Measurements from ENCODE around the gene SYNE2. TPM values are rescaled to one million over a fixed set of nuclear protein-coding genes. Genes with fewer than 3 reads are reported as not detected.
A peak's percentile ranks its signal among the peaks of the same experiment; 100 is the strongest.

SYNE2 gene
- polyA plus RNA-seq, 2 donors, result 48.5 to 76.2 TPM

- Histone ChIP-seq H3K4me1 (ENCODE audit: control insufficient read depth in 2 of 2, insufficient read depth in 2 of 2, low read length in 1 of 2) (no peaks in the 10 kb centered on the region), H3K27ac (ENCODE audit: low read depth in 2 of 2, low read length in 1 of 2) (no peak overlapping the region), H3K9me3 (ENCODE audit: control insufficient read depth in 2 of 2, insufficient read depth in 1 of 2, low read depth in 1 of 2, low read length in 1 of 2) (no peaks in the 10 kb centered on the region), H3K4me3 (ENCODE audit: low read depth in 1 of 2, low read length in 2 of 2) (no peak overlapping the region), H3K27me3 (ENCODE audit: control insufficient read depth in 1 of 2, insufficient read depth in 2 of 2, low read length in 2 of 2) (no peaks in the 10 kb centered on the region), H3K36me3 (ENCODE audit: control insufficient read depth in 2 of 2, insufficient read depth in 2 of 2, low read length in 1 of 2) (peaks cover 0 to 2% of the 10 kb centered on the region in 2 donors)
- 85 to 88% methylated on average over 2 of the region's 2 CpGs for WGBS, 2 donors
Observed at GRCh38 chr14:63964113-63964512, 111.3 kb downstream of the SYNE2 start.

GRCh38 chr14:63966407-63966806 is 113.6 kb downstream of the SYNE2 start:
- H3K4me3 ChIP-seq (ENCODE audit: low read depth in 1 of 2, low read length in 2 of 2), result no peak overlapping the region
- H3K4me1 ChIP-seq (ENCODE audit: control insufficient read depth in 2 of 2, insufficient read depth in 2 of 2, low read length in 1 of 2), result no peaks in the 10 kb centered on the region
- no peak overlapping the region for H3K27ac ChIP-seq (ENCODE audit: low read depth in 2 of 2, low read length in 1 of 2)
- H3K36me3 ChIP-seq (ENCODE audit: control insufficient read depth in 2 of 2, insufficient read depth in 2 of 2, low read length in 1 of 2), result peaks cover 0 to 2% of the 10 kb centered on the region in 2 donors
- WGBS, 2 donors, result 89 to 94% methylated on average over 5 of the region's 5 CpGs
- H3K27me3 ChIP-seq (ENCODE audit: control insufficient read depth in 1 of 2, insufficient read depth in 2 of 2, low read length in 2 of 2), result no peaks in the 10 kb centered on the region
- H3K9me3 ChIP-seq (ENCODE audit: control insufficient read depth in 2 of 2, insufficient read depth in 1 of 2, low read depth in 1 of 2, low read length in 1 of 2), result no peaks in the 10 kb centered on the region

- no peak overlapping the region for H3K27ac ChIP-seq (ENCODE audit: low read depth in 2 of 2, low read length in 1 of 2)
- no peaks in the 10 kb centered on the region for H3K4me1 ChIP-seq (ENCODE audit: control insufficient read depth in 2 of 2, insufficient read depth in 2 of 2, low read length in 1 of 2)
- WGBS, 2 donors, result 63 to 79% methylated on average over 3 of the region's 3 CpGs
- H3K27me3 ChIP-seq (ENCODE audit: control insufficient read depth in 1 of 2, insufficient read depth in 2 of 2, low read length in 2 of 2), result no peaks in the 10 kb centered on the region
- H3K9me3 ChIP-seq (ENCODE audit: control insufficient read depth in 2 of 2, insufficient read depth in 1 of 2, low read depth in 1 of 2, low read length in 1 of 2), result no peaks in the 10 kb centered on the region
- peaks cover 0 to 4% of the 10 kb centered on the region in 2 donors for H3K36me3 ChIP-seq (ENCODE audit: control insufficient read depth in 2 of 2, insufficient read depth in 2 of 2, low read length in 1 of 2)
- no peak overlapping the region for H3K4me3 ChIP-seq (ENCODE audit: low read depth in 1 of 2, low read length in 2 of 2)
Observed at GRCh38 chr14:63972323-63972932, 119.6 kb downstream of the SYNE2 start.

- Histone ChIP-seq H3K4me3 (ENCODE audit: low read depth in 1 of 2, low read length in 2 of 2) (no peak overlapping the region), H3K9me3 (ENCODE audit: control insufficient read depth in 2 of 2, insufficient read depth in 1 of 2, low read depth in 1 of 2, low read length in 1 of 2) (no peaks in the 10 kb centered on the region), H3K36me3 (ENCODE audit: control insufficient read depth in 2 of 2, insufficient read depth in 2 of 2, low read length in 1 of 2) (peaks cover 0 to 2% of the 10 kb centered on the region in 2 donors), H3K27me3 (ENCODE audit: control insufficient read depth in 1 of 2, insufficient read depth in 2 of 2, low read length in 2 of 2) (no peaks in the 10 kb centered on the region), H3K27ac (ENCODE audit: low read depth in 2 of 2, low read length in 1 of 2) (no peak overlapping the region), H3K4me1 (ENCODE audit: control insufficient read depth in 2 of 2, insufficient read depth in 2 of 2, low read length in 1 of 2) (no peaks in the 10 kb centered on the region)
- 90 to 96% methylated on average over 5 of the region's 5 CpGs for WGBS, 2 donors
Observed at GRCh38 chr14:63974176-63974575, 121.4 kb downstream of the SYNE2 start.

GRCh38 chr14:63981569-63981968 is 128.8 kb downstream of the SYNE2 start:
- WGBS, 2 donors, result 97 to 98% methylated on average over 4 of the region's 4 CpGs
- Histone ChIP-seq H3K27me3 (ENCODE audit: control insufficient read depth in 1 of 2, insufficient read depth in 2 of 2, low read length in 2 of 2) (no peaks in the 10 kb centered on the region), H3K27ac (ENCODE audit: low read depth in 2 of 2, low read length in 1 of 2) (no peak overlapping the region), H3K4me3 (ENCODE audit: low read depth in 1 of 2, low read length in 2 of 2) (no peak overlapping the region), H3K4me1 (ENCODE audit: control insufficient read depth in 2 of 2, insufficient read depth in 2 of 2, low read length in 1 of 2) (no peaks in the 10 kb centered on the region), H3K36me3 (ENCODE audit: control insufficient read depth in 2 of 2, insufficient read depth in 2 of 2, low read length in 1 of 2) (peaks cover 0 to 3% of the 10 kb centered on the region in 2 donors), H3K9me3 (ENCODE audit: control insufficient read depth in 2 of 2, insufficient read depth in 1 of 2, low read depth in 1 of 2, low read length in 1 of 2) (no peaks in the 10 kb centered on the region)

GRCh38 chr14:63982156-63982555 is 129.4 kb downstream of the SYNE2 start:
- no peaks in the 10 kb centered on the region for H3K27me3 ChIP-seq (ENCODE audit: control insufficient read depth in 1 of 2, insufficient read depth in 2 of 2, low read length in 2 of 2)
- no peak overlapping the region for H3K4me3 ChIP-seq (ENCODE audit: low read depth in 1 of 2, low read length in 2 of 2)
- H3K27ac ChIP-seq (ENCODE audit: low read depth in 2 of 2, low read length in 1 of 2), result no peak overlapping the region
- H3K4me1 ChIP-seq (ENCODE audit: control insufficient read depth in 2 of 2, insufficient read depth in 2 of 2, low read length in 1 of 2), result no peaks in the 10 kb centered on the region
- 96 to 97% methylated on average over 3 of the region's 3 CpGs for WGBS, 2 donors
- H3K36me3 ChIP-seq (ENCODE audit: control insufficient read depth in 2 of 2, insufficient read depth in 2 of 2, low read length in 1 of 2), result peaks cover 0 to 3% of the 10 kb centered on the region in 2 donors
- no peaks in the 10 kb centered on the region for H3K9me3 ChIP-seq (ENCODE audit: control insufficient read depth in 2 of 2, insufficient read depth in 1 of 2, low read depth in 1 of 2, low read length in 1 of 2)

GRCh38 chr14:63982629-63983028 is 129.8 kb downstream of the SYNE2 start:
- Histone ChIP-seq H3K9me3 (ENCODE audit: control insufficient read depth in 2 of 2, insufficient read depth in 1 of 2, low read depth in 1 of 2, low read length in 1 of 2) (no peaks in the 10 kb centered on the region), H3K27ac (ENCODE audit: low read depth in 2 of 2, low read length in 1 of 2) (no peak overlapping the region), H3K27me3 (ENCODE audit: control insufficient read depth in 1 of 2, insufficient read depth in 2 of 2, low read length in 2 of 2) (no peaks in the 10 kb centered on the region), H3K4me1 (ENCODE audit: control insufficient read depth in 2 of 2, insufficient read depth in 2 of 2, low read length in 1 of 2) (no peaks in the 10 kb centered on the region), H3K36me3 (ENCODE audit: control insufficient read depth in 2 of 2, insufficient read depth in 2 of 2, low read length in 1 of 2) (peaks cover 0 to 3% of the 10 kb centered on the region in 2 donors), H3K4me3 (ENCODE audit: low read depth in 1 of 2, low read length in 2 of 2) (no peak overlapping the region)
- 95 to 96% methylated on average over 3 of the region's 3 CpGs for WGBS, 2 donors

GRCh38 chr14:63986789-63987533 is 134.2 kb downstream of the SYNE2 start:
- no peaks in the 10 kb centered on the region for H3K4me1 ChIP-seq (ENCODE audit: control insufficient read depth in 2 of 2, insufficient read depth in 2 of 2, low read length in 1 of 2)
- H3K9me3 ChIP-seq (ENCODE audit: control insufficient read depth in 2 of 2, insufficient read depth in 1 of 2, low read depth in 1 of 2, low read length in 1 of 2), result no peaks in the 10 kb centered on the region
- 81 to 89% methylated on average over 15 of the region's 15 CpGs for WGBS, 2 donors
- no peak overlapping the region for H3K4me3 ChIP-seq (ENCODE audit: low read depth in 1 of 2, low read length in 2 of 2)
- H3K36me3 ChIP-seq (ENCODE audit: control insufficient read depth in 2 of 2, insufficient read depth in 2 of 2, low read length in 1 of 2), result peaks cover 0 to 3% of the 10 kb centered on the region in 2 donors
- H3K27me3 ChIP-seq (ENCODE audit: control insufficient read depth in 1 of 2, insufficient read depth in 2 of 2, low read length in 2 of 2), result no peaks in the 10 kb centered on the region
- peak overlapping the region in 1 of 2 donors; percentile 4 for H3K27ac ChIP-seq (ENCODE audit: low read depth in 2 of 2, low read length in 1 of 2)

- Histone ChIP-seq H3K4me1 (ENCODE audit: control insufficient read depth in 2 of 2, insufficient read depth in 2 of 2, low read length in 1 of 2) (peaks cover 0 to 3% of the 10 kb centered on the region in 2 donors), H3K36me3 (ENCODE audit: control insufficient read depth in 2 of 2, insufficient read depth in 2 of 2, low read length in 1 of 2) (peaks cover 0 to 3% of the 10 kb centered on the region in 2 donors), H3K27me3 (ENCODE audit: control insufficient read depth in 1 of 2, insufficient read depth in 2 of 2, low read length in 2 of 2) (no peaks in the 10 kb centered on the region), H3K9me3 (ENCODE audit: control insufficient read depth in 2 of 2, insufficient read depth in 1 of 2, low read depth in 1 of 2, low read length in 1 of 2) (no peaks in the 10 kb centered on the region), H3K4me3 (ENCODE audit: low read depth in 1 of 2, low read length in 2 of 2) (no peak overlapping the region), H3K27ac (ENCODE audit: low read depth in 2 of 2, low read length in 1 of 2) (no peak overlapping the region)
- 82 to 85% methylated on average over 4 of the region's 4 CpGs for WGBS, 2 donors
Observed at GRCh38 chr14:63988579-63988978, 135.8 kb downstream of the SYNE2 start.

- Histone ChIP-seq H3K27ac (ENCODE audit: low read depth in 2 of 2, low read length in 1 of 2) (no peak overlapping the region), H3K36me3 (ENCODE audit: control insufficient read depth in 2 of 2, insufficient read depth in 2 of 2, low read length in 1 of 2) (peaks cover 4 to 5% of the 10 kb centered on the region in 2 donors), H3K4me1 (ENCODE audit: control insufficient read depth in 2 of 2, insufficient read depth in 2 of 2, low read length in 1 of 2) (peaks cover 0 to 3% of the 10 kb centered on the region in 2 donors), H3K9me3 (ENCODE audit: control insufficient read depth in 2 of 2, insufficient read depth in 1 of 2, low read depth in 1 of 2, low read length in 1 of 2) (no peaks in the 10 kb centered on the region), H3K4me3 (ENCODE audit: low read depth in 1 of 2, low read length in 2 of 2) (no peak overlapping the region), H3K27me3 (ENCODE audit: control insufficient read depth in 1 of 2, insufficient read depth in 2 of 2, low read length in 2 of 2) (no peaks in the 10 kb centered on the region)
- WGBS, 2 donors, result 86 to 90% methylated on average over 7 of the region's 7 CpGs
Observed at GRCh38 chr14:63991833-63992232, 139.0 kb downstream of the SYNE2 start.
